EL (cell line): ENCODE data around the gene APOD.
A peak's percentile ranks its signal among the peaks of the same experiment; 100 is the strongest.

Experiments
- DNase-seq: peaks from one replicate; pipeline ENCODE4 v3.0.0-alpha.2; 2016

The APOD gene

GRCh38 chr3:195584543-195584870 lies 767 bp upstream of the APOD start:
- DNase-seq = no peak

- DNase-seq = no peak
Observed at GRCh38 chr3:195582947-195583346, 793 bp downstream of the APOD start.

GRCh38 chr3:195580744-195581443 lies 2.8 kb downstream of the APOD start:
- DNase-seq = no peak

- DNase-seq = no peak
Observed at GRCh38 chr3:195579281-195579680, 4.5 kb downstream of the APOD start.

- DNase-seq = no peak
Observed at GRCh38 chr3:195578565-195578964, 5.2 kb downstream of the APOD start.

GRCh38 chr3:195577645-195578177 lies 6.0 kb downstream of the APOD start:
- no peak for DNase-seq

GRCh38 chr3:195574497-195575304 lies 9.0 kb downstream of the APOD start:
- DNase-seq = no peak

- no peak for DNase-seq
Observed at GRCh38 chr3:195573611-195574496, 9.9 kb downstream of the APOD start.

- DNase-seq = no peak
Observed at GRCh38 chr3:195571361-195571760, 12.4 kb downstream of the APOD start.

GRCh38 chr3:195570912-195571311 lies 12.8 kb downstream of the APOD start:
- no peak for DNase-seq

GRCh38 chr3:195570344-195570743 lies 13.4 kb downstream of the APOD start:
- DNase-seq = no peak

- DNase-seq = no peak
Observed at GRCh38 chr3:195568630-195569029, 15.1 kb downstream of the APOD start.

GRCh38 chr3:195566797-195567196 lies 16.9 kb downstream of the APOD start:
- peak; percentile 21 for DNase-seq

- no peak for DNase-seq
Observed at GRCh38 chr3:195565716-195566115, 18.0 kb downstream of the APOD start.

GRCh38 chr3:195563317-195563716 lies 20.4 kb downstream of the APOD start:
- no peak for DNase-seq

- DNase-seq = no peak
Observed at GRCh38 chr3:195559723-195560409, 23.9 kb downstream of the APOD start.

GRCh38 chr3:195558602-195559001 lies 25.1 kb downstream of the APOD start:
- DNase-seq = no peak

- DNase-seq = no peak
Observed at GRCh38 chr3:195557322-195557721, 26.4 kb downstream of the APOD start.

- DNase-seq = no peak
Observed at GRCh38 chr3:195556390-195556789, 27.4 kb downstream of the APOD start.

- DNase-seq = no peak
Observed at GRCh38 chr3:195555110-195555509, 28.6 kb downstream of the APOD start.

- no peak for DNase-seq
Observed at GRCh38 chr3:195554458-195554857, 29.3 kb downstream of the APOD start.

GRCh38 chr3:195553268-195553667 lies 30.5 kb downstream of the APOD start:
- DNase-seq = no peak
